Measurements from ENCODE around the gene TRIM75. TPM values are rescaled to one million over a fixed set of nuclear protein-coding genes. Genes with fewer than 3 reads are reported as not detected.
A peak's percentile ranks its signal among the peaks of the same experiment; 100 is the strongest.

The TRIM75 gene
- 0.09 TPM for total RNA-seq
- polyA plus RNA-seq (ENCODE audit: insufficient read depth in 1 of 8, insufficient read length in 8 of 8, low replicate concordance in 1 of 8): under 1 TPM in 3 of 8 donors, not detected in 5; 0.06 to 0.22 (median 0.15) TPM
- long read RNA-seq, donor 1: 0 reads
- long read RNA-seq, donor 2: 0 reads
- long read RNA-seq, donor 3: 0 reads
- long read RNA-seq, donor 4: 0 reads
- long read RNA-seq, donor 5: 0 reads
- long read RNA-seq, donor 6: 0 reads
- long read RNA-seq, donor 7, partial matches to known transcripts: 9 of 9 reads
- long read RNA-seq, donor 7, other reads (novel, unspliced or antisense): 0 of 9 reads
- long read RNA-seq, donor 8: 0 reads
- long read RNA-seq, donor 9: 0 reads
- long read RNA-seq, donor 10: 0 reads
- long read RNA-seq, donor 11: 0 reads

- no peak within 1 kb of the TSS for H3K4me3 ChIP-seq (ENCODE audit: low read length)
- DNase-seq: no peak
- no peaks in the 10 kb centered on the region for H3K9me3 ChIP-seq (replicated peaks; ENCODE audit: control insufficient read depth, low read depth, low read length)
- WGBS (ENCODE audit: insufficient coverage): 66% methylated on average over 5 of the region's 6 CpGs
- no peaks in the 10 kb centered on the region for H3K27me3 ChIP-seq (ENCODE audit: control insufficient read depth, insufficient read depth, low read length)
- H3K36me3 ChIP-seq (ENCODE audit: control insufficient read depth, insufficient read depth, low read length): no peaks in the 10 kb centered on the region
- H3K27ac ChIP-seq (ENCODE audit: low read length): no peak within 1 kb of the TSS
- peaks cover 5% of the 10 kb centered on the region for H3K4me1 ChIP-seq (ENCODE audit: control insufficient read depth, insufficient read depth, low read length)
Measured at GRCh38 chr4:165053645-165054044, at the start of gene TRIM75. Gene TRIM75, plus strand, starts transcription at chr4:165053866. Its CDS starts 5,282 bp downstream, at chr4:165059148.

- WGBS (ENCODE audit: insufficient coverage): no CpG with 5 or more reads among the region's 6 CpGs
- H3K36me3 ChIP-seq (ENCODE audit: control insufficient read depth, insufficient read depth, low read length): no peaks in the 10 kb centered on the region
- H3K27ac ChIP-seq (ENCODE audit: low read length): no peak overlapping the region
- H3K27me3 ChIP-seq (ENCODE audit: control insufficient read depth, insufficient read depth, low read length): no peaks in the 10 kb centered on the region
- no peaks in the 10 kb centered on the region for H3K4me1 ChIP-seq (ENCODE audit: control insufficient read depth, insufficient read depth, low read length)
- DNase-seq: no peak
- H3K9me3 ChIP-seq (replicated peaks; ENCODE audit: control insufficient read depth, low read depth, low read length): no peaks in the 10 kb centered on the region
- no peak overlapping the region for H3K4me3 ChIP-seq (ENCODE audit: low read length)
Measured at GRCh38 chr4:165005352-165005925, 48.2 kb upstream of the TRIM75 start.

GRCh38 chr4:165006456-165006855 is 47.2 kb upstream of the TRIM75 start:
- Histone ChIP-seq H3K27me3 (ENCODE audit: control insufficient read depth, insufficient read depth, low read length) (no peaks in the 10 kb centered on the region), H3K36me3 (ENCODE audit: control insufficient read depth, insufficient read depth, low read length) (no peaks in the 10 kb centered on the region), H3K9me3 (replicated peaks; ENCODE audit: control insufficient read depth, low read depth, low read length) (no peaks in the 10 kb centered on the region), H3K27ac (ENCODE audit: low read length) (no peak overlapping the region), H3K4me3 (ENCODE audit: low read length) (no peak overlapping the region), H3K4me1 (ENCODE audit: control insufficient read depth, insufficient read depth, low read length) (no peaks in the 10 kb centered on the region)
- DNase-seq: peak; percentile 7
- WGBS (ENCODE audit: insufficient coverage): 64% methylated on average over 7 of the region's 9 CpGs

GRCh38 chr4:165006886-165007285 is 46.8 kb upstream of the TRIM75 start:
- Histone ChIP-seq H3K9me3 (replicated peaks; ENCODE audit: control insufficient read depth, low read depth, low read length) (no peaks in the 10 kb centered on the region), H3K27ac (ENCODE audit: low read length) (no peak overlapping the region), H3K4me1 (ENCODE audit: control insufficient read depth, insufficient read depth, low read length) (no peaks in the 10 kb centered on the region), H3K4me3 (ENCODE audit: low read length) (no peak overlapping the region), H3K36me3 (ENCODE audit: control insufficient read depth, insufficient read depth, low read length) (no peaks in the 10 kb centered on the region), H3K27me3 (ENCODE audit: control insufficient read depth, insufficient read depth, low read length) (no peaks in the 10 kb centered on the region)
- DNase-seq: no peak
- 80% methylated on average over 4 of the region's 5 CpGs for WGBS (ENCODE audit: insufficient coverage)

GRCh38 chr4:165009493-165010227 is 44.0 kb upstream of the TRIM75 start:
- H3K4me3 ChIP-seq (ENCODE audit: low read length): no peak overlapping the region
- WGBS (ENCODE audit: insufficient coverage): 83% methylated on average over 1 of the region's 5 CpGs
- H3K9me3 ChIP-seq (replicated peaks; ENCODE audit: control insufficient read depth, low read depth, low read length): no peaks in the 10 kb centered on the region
- H3K27ac ChIP-seq (ENCODE audit: low read length): no peak overlapping the region
- no peak for DNase-seq
- H3K4me1 ChIP-seq (ENCODE audit: control insufficient read depth, insufficient read depth, low read length): no peaks in the 10 kb centered on the region
- H3K27me3 ChIP-seq (ENCODE audit: control insufficient read depth, insufficient read depth, low read length): no peaks in the 10 kb centered on the region
- H3K36me3 ChIP-seq (ENCODE audit: control insufficient read depth, insufficient read depth, low read length): no peaks in the 10 kb centered on the region

GRCh38 chr4:165010487-165010886 is 43.2 kb upstream of the TRIM75 start:
- Histone ChIP-seq H3K27me3 (ENCODE audit: control insufficient read depth, insufficient read depth, low read length) (no peaks in the 10 kb centered on the region), H3K9me3 (replicated peaks; ENCODE audit: control insufficient read depth, low read depth, low read length) (no peaks in the 10 kb centered on the region), H3K4me3 (ENCODE audit: low read length) (no peak overlapping the region), H3K36me3 (ENCODE audit: control insufficient read depth, insufficient read depth, low read length) (no peaks in the 10 kb centered on the region), H3K4me1 (ENCODE audit: control insufficient read depth, insufficient read depth, low read length) (no peaks in the 10 kb centered on the region), H3K27ac (ENCODE audit: low read length) (no peak overlapping the region)
- WGBS (ENCODE audit: insufficient coverage): 85% methylated on average over 2 of the region's 2 CpGs
- no peak for DNase-seq

GRCh38 chr4:165010991-165011390 is 42.7 kb upstream of the TRIM75 start:
- no peaks in the 10 kb centered on the region for H3K27me3 ChIP-seq (ENCODE audit: control insufficient read depth, insufficient read depth, low read length)
- no peak overlapping the region for H3K27ac ChIP-seq (ENCODE audit: low read length)
- H3K9me3 ChIP-seq (replicated peaks; ENCODE audit: control insufficient read depth, low read depth, low read length): no peaks in the 10 kb centered on the region
- H3K4me3 ChIP-seq (ENCODE audit: low read length): no peak overlapping the region
- no peaks in the 10 kb centered on the region for H3K4me1 ChIP-seq (ENCODE audit: control insufficient read depth, insufficient read depth, low read length)
- no peak for DNase-seq
- no peaks in the 10 kb centered on the region for H3K36me3 ChIP-seq (ENCODE audit: control insufficient read depth, insufficient read depth, low read length)
- WGBS (ENCODE audit: insufficient coverage): 52% methylated on average over 3 of the region's 8 CpGs

- no peaks in the 10 kb centered on the region for H3K9me3 ChIP-seq (replicated peaks; ENCODE audit: control insufficient read depth, low read depth, low read length)
- H3K4me3 ChIP-seq (ENCODE audit: low read length): no peak overlapping the region
- H3K4me1 ChIP-seq (ENCODE audit: control insufficient read depth, insufficient read depth, low read length): no peaks in the 10 kb centered on the region
- H3K36me3 ChIP-seq (ENCODE audit: control insufficient read depth, insufficient read depth, low read length): no peaks in the 10 kb centered on the region
- WGBS (ENCODE audit: insufficient coverage): 86% methylated on average over 4 of the region's 5 CpGs
- no peak overlapping the region for H3K27ac ChIP-seq (ENCODE audit: low read length)
- no peak for DNase-seq
- no peaks in the 10 kb centered on the region for H3K27me3 ChIP-seq (ENCODE audit: control insufficient read depth, insufficient read depth, low read length)
Measured at GRCh38 chr4:165011403-165011802, 42.3 kb upstream of the TRIM75 start.

GRCh38 chr4:165013691-165014090 is 40.0 kb upstream of the TRIM75 start:
- no peak for DNase-seq
- no peak overlapping the region for H3K4me3 ChIP-seq (ENCODE audit: low read length)
- H3K9me3 ChIP-seq (replicated peaks; ENCODE audit: control insufficient read depth, low read depth, low read length): no peaks in the 10 kb centered on the region
- H3K27ac ChIP-seq (ENCODE audit: low read length): no peak overlapping the region
- no peaks in the 10 kb centered on the region for H3K36me3 ChIP-seq (ENCODE audit: control insufficient read depth, insufficient read depth, low read length)
- no peaks in the 10 kb centered on the region for H3K4me1 ChIP-seq (ENCODE audit: control insufficient read depth, insufficient read depth, low read length)
- no peaks in the 10 kb centered on the region for H3K27me3 ChIP-seq (ENCODE audit: control insufficient read depth, insufficient read depth, low read length)

- 43% methylated on average over 2 of the region's 5 CpGs for WGBS (ENCODE audit: insufficient coverage)
- no peaks in the 10 kb centered on the region for H3K4me1 ChIP-seq (ENCODE audit: control insufficient read depth, insufficient read depth, low read length)
Measured at GRCh38 chr4:165016971-165017370, 36.7 kb upstream of the TRIM75 start.

More at GRCh38 chr4:165016971-165017370, 36.7 kb upstream of the TRIM75 start:
- no peaks in the 10 kb centered on the region for H3K36me3 ChIP-seq (ENCODE audit: control insufficient read depth, insufficient read depth, low read length)
- no peaks in the 10 kb centered on the region for H3K27me3 ChIP-seq (ENCODE audit: control insufficient read depth, insufficient read depth, low read length)
- H3K9me3 ChIP-seq (replicated peaks; ENCODE audit: control insufficient read depth, low read depth, low read length): no peaks in the 10 kb centered on the region
- DNase-seq: no peak
- H3K4me3 ChIP-seq (ENCODE audit: low read length): no peak overlapping the region
- H3K27ac ChIP-seq (ENCODE audit: low read length): no peak overlapping the region

Measured in muscle of leg (tissue), 16 donors.